HepG2 (cell line): ENCODE results near the gene FCAMR. TPM values are rescaled to one million over a fixed set of nuclear protein-coding genes. Genes with fewer than 3 reads are reported as not detected.

Experiments used
- AKAP8 ChIP-seq: sonication (generic); formaldehyde crosslinking; IDR thresholded peaks from 2 replicates; pipeline ENCODE4 v1.5.1; 2020; ENCODE audit warnings: mild to moderate bottlenecking, missing genetic modification reagents
- ASH2L ChIP-seq: fragments of 300-600, 200-600 bp; sonication (generic); IDR thresholded peaks from 2 replicates; pipeline ENCODE4 v1.7.0; 2017; ENCODE audit warnings: low read depth, mild to moderate bottlenecking, moderate library complexity, mixed read lengths, low read length; ENCODE audit not compliant: insufficient read length
- HNF1A ChIP-seq, 2 experiments: sonication (generic) in 1 of 2; formaldehyde crosslinking in 1 of 2; IDR thresholded peaks; 2 replicates each; pipeline versions ENCODE4 v1.4.0 to v1.6.1; 2016 to 2020; ENCODE audit warnings: borderline replicate concordance in 1 of 2, low read depth in 1 of 2, mild to moderate bottlenecking in 1 of 2, missing genetic modification reagents in 1 of 2
- HNRNPUL1 ChIP-seq: fragments of 200-400 bp; formaldehyde crosslinking; IDR thresholded peaks from 2 replicates; pipeline ENCODE4 v1.6.1; 2017; ENCODE audit warnings: low read depth, mild to moderate bottlenecking, low read length, moderate library complexity
- LCORL ChIP-seq, 2 experiments: fragments of 450-650 bp in 1 of 2; sonication (generic) in 1 of 2; formaldehyde crosslinking in 1 of 2; IDR thresholded peaks; 2 replicates each; pipeline versions ENCODE4 v1.5.0 to v1.6.1; 2017 to 2020; ENCODE audit warnings: antibody characterized with exemption in 1 of 2, missing genetic modification reagents in 1 of 2
- MIXL1 ChIP-seq: IDR thresholded peaks from 2 replicates; pipeline ENCODE4 v1.6.1; 2016
- NFE2L1 ChIP-seq: sonication (generic); formaldehyde crosslinking; IDR thresholded peaks from 2 replicates; pipeline ENCODE4 v1.4.0; 2020; ENCODE audit warnings: missing genetic modification reagents, mild to moderate bottlenecking, borderline replicate concordance
- PREB ChIP-seq: sonication (generic); formaldehyde crosslinking; IDR thresholded peaks from 2 replicates; pipeline ENCODE4 v1.4.0; 2020; ENCODE audit warnings: missing genetic modification reagents
- RARG ChIP-seq: sonication (generic); formaldehyde crosslinking; IDR thresholded peaks from 2 replicates; pipeline ENCODE4 v1.4.0; 2020; ENCODE audit warnings: low read depth, mild to moderate bottlenecking, missing genetic modification reagents
- RFX1 ChIP-seq: fragments of 450-650 bp; IDR thresholded peaks from 2 replicates; pipeline ENCODE4 v1.6.1; 2017
- TCF7L2 ChIP-seq: IDR thresholded peaks from 2 replicates; pipeline ENCODE4 v1.6.1; 2011; ENCODE audit warnings: mild to moderate bottlenecking, low read depth, low read length, moderate library complexity
- TEAD3 ChIP-seq: optimal IDR thresholded peaks from 2 replicates; pipeline ENCODE3; 2016; ENCODE audit warnings: borderline replicate concordance
- polyA plus RNA-seq, 8 experiments: library from polyadenylated mRNA; depleted of rRNA in 3 of 8; stranded (reverse) in 7 of 8; unstranded in 1 of 8; fragments of >200 nt; fragmentation: Illumina TruSeq in 4 of 8; extraction: Trizol in 4 of 8; gene quantifications; 2 replicates each; pipeline versions ENCODE4 v1.2.1 to v1.2.3, GENCODE V29; 2011 to 2016; ENCODE audit warnings: low read depth in 4 of 8, missing spikeins in 1 of 8, mixed read lengths in 1 of 8; ENCODE audit not compliant: insufficient read depth in 1 of 8
- total RNA-seq, 5 experiments: library from RNA; depleted of rRNA; stranded (reverse); fragments of >200 nt; fragmentation: Illumina TruSeq; extraction: Trizol; gene quantifications; 2 replicates each; pipeline ENCODE4 v1.2.3, GENCODE V29; 2016; ENCODE audit warnings: low read depth in 1 of 5
- TF ChIP-seq, protein P1 (sequence below): IDR thresholded peaks from 2 replicates; pipeline ENCODE4 v1.4.0; 2020; ENCODE audit warnings: mild to moderate bottlenecking, missing genetic modification reagents
- TF ChIP-seq, protein P2 (sequence below): sonication (generic); formaldehyde crosslinking; IDR thresholded peaks from 2 replicates; pipeline ENCODE4 v1.5.0; 2020; ENCODE audit warnings: mild to moderate bottlenecking, missing genetic modification reagents
- TF ChIP-seq, protein P3 (sequence below): sonication (generic); formaldehyde crosslinking; IDR thresholded peaks from 2 replicates; pipeline ENCODE4 v1.4.0; 2020; ENCODE audit warnings: missing genetic modification reagents, mild to moderate bottlenecking, borderline replicate concordance

Gene FCAMR
- total and polyA plus RNA-seq, 2 of the 13 experiments (the other 11 are each of a cell fraction or from before 2014, with no cell fraction given): not detected

- TF ChIP-seq HNF1A (IDR thresholded peaks at IDR 0.05; ENCODE audit: low read depth) (peak; percentile 62), HNF1A (CRISPR knock-in tag; IDR thresholded peaks at IDR 0.05; ENCODE audit: borderline replicate concordance) (no peak), HNRNPUL1 (peak; percentile 65; the same call in 1 of the 2 replicates), TCF7L2 (no peak), TEAD3 (CRISPR knock-in tag) (peak; percentile 72), ASH2L (no peak), MIXL1 (CRISPR knock-in tag) (no peak), AKAP8 (CRISPR knock-in tag) (no peak), RARG (CRISPR knock-in tag) (no peak), PREB (CRISPR knock-in tag) (no peak), RFX1 (no peak), NFE2L1 (CRISPR knock-in tag) (no peak), LCORL (IDR thresholded peaks at IDR 0.05) (no peak), LCORL (CRISPR knock-in tag; IDR thresholded peaks at IDR 0.05) (no peak)
- TF ChIP-seq, protein P1, sequence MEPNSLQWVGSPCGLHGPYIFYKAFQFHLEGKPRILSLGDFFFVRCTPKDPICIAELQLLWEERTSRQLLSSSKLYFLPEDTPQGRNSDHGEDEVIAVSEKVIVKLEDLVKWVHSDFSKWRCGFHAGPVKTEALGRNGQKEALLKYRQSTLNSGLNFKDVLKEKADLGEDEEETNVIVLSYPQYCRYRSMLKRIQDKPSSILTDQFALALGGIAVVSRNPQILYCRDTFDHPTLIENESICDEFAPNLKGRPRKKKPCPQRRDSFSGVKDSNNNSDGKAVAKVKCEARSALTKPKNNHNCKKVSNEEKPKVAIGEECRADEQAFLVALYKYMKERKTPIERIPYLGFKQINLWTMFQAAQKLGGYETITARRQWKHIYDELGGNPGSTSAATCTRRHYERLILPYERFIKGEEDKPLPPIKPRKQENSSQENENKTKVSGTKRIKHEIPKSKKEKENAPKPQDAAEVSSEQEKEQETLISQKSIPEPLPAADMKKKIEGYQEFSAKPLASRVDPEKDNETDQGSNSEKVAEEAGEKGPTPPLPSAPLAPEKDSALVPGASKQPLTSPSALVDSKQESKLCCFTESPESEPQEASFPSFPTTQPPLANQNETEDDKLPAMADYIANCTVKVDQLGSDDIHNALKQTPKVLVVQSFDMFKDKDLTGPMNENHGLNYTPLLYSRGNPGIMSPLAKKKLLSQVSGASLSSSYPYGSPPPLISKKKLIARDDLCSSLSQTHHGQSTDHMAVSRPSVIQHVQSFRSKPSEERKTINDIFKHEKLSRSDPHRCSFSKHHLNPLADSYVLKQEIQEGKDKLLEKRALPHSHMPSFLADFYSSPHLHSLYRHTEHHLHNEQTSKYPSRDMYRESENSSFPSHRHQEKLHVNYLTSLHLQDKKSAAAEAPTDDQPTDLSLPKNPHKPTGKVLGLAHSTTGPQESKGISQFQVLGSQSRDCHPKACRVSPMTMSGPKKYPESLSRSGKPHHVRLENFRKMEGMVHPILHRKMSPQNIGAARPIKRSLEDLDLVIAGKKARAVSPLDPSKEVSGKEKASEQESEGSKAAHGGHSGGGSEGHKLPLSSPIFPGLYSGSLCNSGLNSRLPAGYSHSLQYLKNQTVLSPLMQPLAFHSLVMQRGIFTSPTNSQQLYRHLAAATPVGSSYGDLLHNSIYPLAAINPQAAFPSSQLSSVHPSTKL (CRISPR knock-in tag): peak; percentile 23; the same call in 1 of the 2 replicates
- TF ChIP-seq, protein P2, sequence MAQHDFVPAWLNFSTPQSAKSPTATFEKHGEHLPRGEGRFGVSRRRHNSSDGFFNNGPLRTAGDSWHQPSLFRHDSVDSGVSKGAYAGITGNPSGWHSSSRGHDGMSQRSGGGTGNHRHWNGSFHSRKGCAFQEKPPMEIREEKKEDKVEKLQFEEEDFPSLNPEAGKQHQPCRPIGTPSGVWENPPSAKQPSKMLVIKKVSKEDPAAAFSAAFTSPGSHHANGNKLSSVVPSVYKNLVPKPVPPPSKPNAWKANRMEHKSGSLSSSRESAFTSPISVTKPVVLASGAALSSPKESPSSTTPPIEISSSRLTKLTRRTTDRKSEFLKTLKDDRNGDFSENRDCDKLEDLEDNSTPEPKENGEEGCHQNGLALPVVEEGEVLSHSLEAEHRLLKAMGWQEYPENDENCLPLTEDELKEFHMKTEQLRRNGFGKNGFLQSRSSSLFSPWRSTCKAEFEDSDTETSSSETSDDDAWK (CRISPR knock-in tag): no peak
- TF ChIP-seq, protein P3, sequence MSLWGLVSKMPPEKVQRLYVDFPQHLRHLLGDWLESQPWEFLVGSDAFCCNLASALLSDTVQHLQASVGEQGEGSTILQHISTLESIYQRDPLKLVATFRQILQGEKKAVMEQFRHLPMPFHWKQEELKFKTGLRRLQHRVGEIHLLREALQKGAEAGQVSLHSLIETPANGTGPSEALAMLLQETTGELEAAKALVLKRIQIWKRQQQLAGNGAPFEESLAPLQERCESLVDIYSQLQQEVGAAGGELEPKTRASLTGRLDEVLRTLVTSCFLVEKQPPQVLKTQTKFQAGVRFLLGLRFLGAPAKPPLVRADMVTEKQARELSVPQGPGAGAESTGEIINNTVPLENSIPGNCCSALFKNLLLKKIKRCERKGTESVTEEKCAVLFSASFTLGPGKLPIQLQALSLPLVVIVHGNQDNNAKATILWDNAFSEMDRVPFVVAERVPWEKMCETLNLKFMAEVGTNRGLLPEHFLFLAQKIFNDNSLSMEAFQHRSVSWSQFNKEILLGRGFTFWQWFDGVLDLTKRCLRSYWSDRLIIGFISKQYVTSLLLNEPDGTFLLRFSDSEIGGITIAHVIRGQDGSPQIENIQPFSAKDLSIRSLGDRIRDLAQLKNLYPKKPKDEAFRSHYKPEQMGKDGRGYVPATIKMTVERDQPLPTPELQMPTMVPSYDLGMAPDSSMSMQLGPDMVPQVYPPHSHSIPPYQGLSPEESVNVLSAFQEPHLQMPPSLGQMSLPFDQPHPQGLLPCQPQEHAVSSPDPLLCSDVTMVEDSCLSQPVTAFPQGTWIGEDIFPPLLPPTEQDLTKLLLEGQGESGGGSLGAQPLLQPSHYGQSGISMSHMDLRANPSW (CRISPR knock-in tag): no peak
Observed at GRCh38 chr1:206992790-206993189, 22.5 kb upstream of the FCAMR start (continued).
